Pulmonary artery endothelial cell (primary cell): ENCODE data around the gene ANKRD62. TPM values are rescaled to one million over a fixed set of nuclear protein-coding genes. Genes with fewer than 3 reads are reported as not detected.
"Not testable (repeated sequence)": the region's sequence is repeated elsewhere in the genome, so short reads cannot be mapped to it uniquely, and the experiment has no call there.

Experiments
- DNase-seq: peaks from one replicate; pipeline ENCODE4 v3.0.0-alpha.2; 2011; ENCODE audit warnings: low read depth, low spot score
- total RNA-seq: library from RNA; depleted of rRNA; stranded (reverse); fragments of >200 nt; gene quantifications from 2 replicates; pipeline ENCODE4 v1.2.3, GENCODE V29; 2014

ANKRD62 gene
- total RNA-seq, 1 donor from 2014 or later: not detected

- no peak for DNase-seq
Observed at GRCh38 chr18:12065397-12065796, 28.2 kb upstream of the ANKRD62 start.

GRCh38 chr18:12066910-12067511, 26.6 kb upstream of the ANKRD62 start:
- no peak for DNase-seq

GRCh38 chr18:12067671-12068070, 26.0 kb upstream of the ANKRD62 start:
- DNase-seq: no peak

GRCh38 chr18:12068316-12068949, 25.2 kb upstream of the ANKRD62 start:
- DNase-seq: not testable (repeated sequence)

- DNase-seq: no peak
Observed at GRCh38 chr18:12068950-12069320, 24.7 kb upstream of the ANKRD62 start.

- not testable (repeated sequence) for DNase-seq
Observed at GRCh38 chr18:12071066-12071465, 22.6 kb upstream of the ANKRD62 start.

GRCh38 chr18:12072996-12073395, 20.6 kb upstream of the ANKRD62 start:
- no peak for DNase-seq

GRCh38 chr18:12074736-12075135, 18.9 kb upstream of the ANKRD62 start:
- no peak for DNase-seq

GRCh38 chr18:12076424-12077140, 17.1 kb upstream of the ANKRD62 start:
- no peak for DNase-seq

- not testable (repeated sequence) for DNase-seq
Observed at GRCh38 chr18:12077994-12078393, 15.6 kb upstream of the ANKRD62 start.

- peak; percentile 69 for DNase-seq
Observed at GRCh38 chr18:12079491-12080237, 14.0 kb upstream of the ANKRD62 start.

GRCh38 chr18:12085136-12085535, 8.5 kb upstream of the ANKRD62 start:
- DNase-seq: no peak

GRCh38 chr18:12085786-12086185, 7.9 kb upstream of the ANKRD62 start:
- DNase-seq: no peak

GRCh38 chr18:12086249-12086648, 7.4 kb upstream of the ANKRD62 start:
- no peak for DNase-seq

- DNase-seq: no peak
Observed at GRCh38 chr18:12086677-12087470, 6.8 kb upstream of the ANKRD62 start.

- DNase-seq: no peak
Observed at GRCh38 chr18:12087471-12088025, 6.1 kb upstream of the ANKRD62 start.

GRCh38 chr18:12088096-12088495, 5.5 kb upstream of the ANKRD62 start:
- no peak for DNase-seq

GRCh38 chr18:12088731-12089375, 4.8 kb upstream of the ANKRD62 start:
- no peak for DNase-seq

- DNase-seq: no peak
Observed at GRCh38 chr18:12091538-12092141, 2.0 kb upstream of the ANKRD62 start.
